Measurements from ENCODE around the gene FBXL4.

Gene FBXL4

DNA sequence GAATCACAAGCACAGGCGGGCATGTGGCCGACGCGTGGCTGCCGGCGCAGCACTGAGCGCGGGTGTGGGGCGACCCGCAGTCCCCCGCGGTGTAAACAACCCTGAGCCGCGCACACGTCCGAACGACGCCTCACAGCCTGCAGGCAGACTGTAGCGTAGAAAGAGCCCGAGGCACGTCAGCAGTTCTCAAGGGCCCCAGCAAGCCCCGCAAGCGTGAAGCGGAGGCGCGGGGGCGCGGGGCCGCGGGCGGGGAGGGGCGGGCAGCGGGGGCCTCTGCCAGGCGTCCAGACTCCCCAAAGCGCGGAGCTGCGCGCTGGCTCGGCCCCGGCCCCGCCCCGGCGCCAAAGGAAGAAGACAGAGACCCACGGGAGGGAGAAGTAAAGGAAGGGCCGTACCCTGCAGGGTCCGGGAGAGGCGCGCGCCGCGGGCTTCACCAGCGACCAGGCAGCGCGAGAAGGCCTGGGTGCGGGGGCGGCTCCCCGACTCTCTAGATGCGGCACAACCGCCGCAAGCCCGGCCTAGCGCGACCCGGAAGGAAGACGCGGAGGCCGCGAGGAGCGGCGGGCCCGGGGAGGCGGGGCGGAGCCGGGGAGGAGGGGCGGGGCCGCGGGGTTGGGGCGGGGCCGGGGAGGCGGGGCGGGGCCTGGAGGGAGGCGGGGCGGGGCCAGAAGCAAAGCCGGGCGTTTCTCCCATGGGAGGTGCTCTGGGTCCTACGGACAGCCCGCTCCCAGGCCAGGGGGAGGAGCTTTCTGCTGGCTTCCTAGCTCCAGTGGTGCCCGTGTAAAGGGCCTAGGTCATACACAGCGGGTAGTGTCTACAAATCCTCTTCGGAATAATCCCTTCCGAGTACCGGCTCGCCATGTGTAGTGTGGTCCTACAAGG lies at the start of gene FBXL4:
FBXL4 (minus strand) TSS at position 536 of the 882 bp plus-strand sequence. CDS start 20,958 bp downstream, outside the sequence.
- DNase-seq, result peak; percentile 74

GRCh38 chr6:98995116-98995515 lies 47.4 kb upstream of the FBXL4 start:
- no peak for DNase-seq

GRCh38 chr6:98992535-98992934 lies 44.8 kb upstream of the FBXL4 start:
- no peak for DNase-seq

DNA sequence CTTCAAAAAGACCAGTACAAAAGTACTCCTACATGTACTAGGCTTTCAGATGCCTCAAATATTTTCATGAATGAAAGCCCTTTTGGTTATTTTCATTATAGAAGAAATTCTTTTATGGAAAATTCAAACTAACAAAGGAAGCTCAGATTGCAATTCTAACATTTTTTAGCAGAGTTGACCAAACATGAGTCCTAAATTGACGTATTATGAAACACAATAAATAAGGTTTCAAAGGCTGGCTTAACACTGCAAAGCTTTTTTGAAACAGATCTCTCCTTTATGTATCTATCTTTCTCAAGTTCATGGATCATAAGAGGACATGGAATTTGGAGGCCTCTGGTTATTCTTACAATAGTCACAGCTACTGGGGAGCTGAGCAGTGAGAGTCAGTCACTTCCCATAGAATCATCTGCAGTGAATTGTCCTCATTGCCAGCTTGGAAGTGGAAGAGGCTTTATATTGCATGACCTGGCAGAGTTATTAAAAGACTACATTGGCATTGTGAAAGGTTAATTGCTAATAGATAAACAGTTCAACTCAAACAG lies 38.4 kb upstream of the FBXL4 start:
- no peak for DNase-seq

- no peak for DNase-seq
Measured at GRCh38 chr6:98985391-98985790, 37.6 kb upstream of the FBXL4 start.

DNA sequence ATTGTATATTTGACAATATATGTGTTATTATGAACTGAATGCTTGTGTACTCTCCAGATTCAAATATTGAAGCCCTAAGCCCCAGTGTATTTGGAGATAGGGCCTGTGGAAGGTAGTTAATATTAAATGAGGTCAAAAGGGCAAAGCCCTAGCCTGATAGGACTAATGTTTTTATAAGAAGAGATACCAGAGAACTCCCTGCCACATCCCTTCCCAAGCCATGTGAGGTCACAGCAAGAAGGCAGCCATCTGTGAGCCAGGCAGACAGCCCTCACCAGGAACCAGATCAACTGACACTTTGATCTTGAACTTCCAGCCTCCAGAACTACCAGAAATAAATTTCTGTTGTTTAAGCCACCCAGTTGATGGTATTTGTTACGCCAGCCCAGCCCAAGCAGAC lies 36.4 kb upstream of the FBXL4 start:
- DNase-seq, result no peak

DNA sequence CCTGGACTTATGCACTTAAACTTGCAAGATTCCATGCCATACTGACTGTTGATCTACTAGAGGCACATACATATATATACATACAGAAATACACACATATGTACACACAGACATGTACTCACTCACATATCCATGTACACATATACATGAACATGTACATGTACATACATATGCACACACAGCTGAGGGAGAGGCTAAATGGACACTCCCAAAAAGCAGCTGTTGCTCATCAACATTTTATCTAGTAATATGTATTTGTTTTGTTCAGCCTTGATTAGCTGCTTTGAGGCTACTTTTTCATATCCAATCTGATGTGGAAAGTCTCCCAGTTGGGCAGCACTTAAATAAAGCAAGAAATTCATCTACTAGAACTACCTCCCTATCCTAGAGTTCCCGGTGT lies 33.7 kb upstream of the FBXL4 start:
- no peak for DNase-seq

DNA sequence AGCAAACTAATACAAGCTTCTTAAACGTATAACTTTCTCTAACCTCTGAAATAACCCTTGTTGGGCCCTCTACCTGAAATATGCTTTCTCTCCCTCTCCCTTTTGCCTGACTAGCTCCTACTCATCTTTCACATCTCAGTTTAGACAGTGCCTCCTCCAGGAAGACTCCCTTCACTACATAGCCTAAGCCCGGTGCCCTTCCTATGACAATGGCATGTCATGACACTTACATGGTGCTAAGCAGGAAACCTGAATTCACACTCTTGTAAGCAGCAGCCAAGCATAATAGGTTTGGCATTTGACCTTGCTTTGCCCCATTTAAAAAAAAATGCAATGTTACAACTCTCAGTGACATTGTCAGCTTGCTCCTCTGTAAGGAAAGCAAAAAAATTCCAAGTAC lies 33.1 kb upstream of the FBXL4 start:
- DNase-seq, result no peak

- DNase-seq, result no peak
Measured at GRCh38 chr6:98977671-98978292, 30.0 kb upstream of the FBXL4 start.

DNA sequence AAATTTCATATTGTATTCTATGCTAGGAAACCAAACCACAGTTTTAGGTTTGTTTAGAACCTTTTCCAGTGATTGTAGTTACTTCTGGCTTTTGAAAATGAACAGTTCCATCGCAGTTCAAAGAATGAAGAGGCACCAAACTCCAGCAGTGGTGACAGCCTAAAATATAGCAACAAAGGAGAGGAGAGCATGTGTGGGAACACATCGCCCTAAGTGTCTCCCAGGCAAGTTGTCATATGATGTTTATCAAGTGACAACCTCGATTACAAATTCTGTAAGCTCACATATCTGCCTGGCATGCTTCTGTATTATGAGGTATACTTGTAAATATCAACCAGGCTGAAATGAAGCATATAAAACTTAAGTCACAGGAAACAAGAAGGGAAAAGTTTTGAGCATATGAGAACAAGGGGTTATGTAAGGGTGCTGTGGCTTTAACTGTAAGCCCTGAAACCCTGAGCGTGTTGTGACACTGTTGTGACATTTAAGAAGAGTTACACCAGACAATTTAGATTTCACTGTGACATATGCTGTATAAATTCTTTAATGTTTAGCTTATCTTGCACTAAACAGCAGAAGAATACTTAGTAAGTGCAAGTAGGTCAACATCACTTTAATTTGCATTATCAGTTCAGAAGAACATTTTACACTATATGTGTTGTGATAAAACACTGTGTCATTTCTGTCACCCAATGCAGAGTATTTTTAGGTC lies 29.1 kb upstream of the FBXL4 start:
- no peak for DNase-seq

- no peak for DNase-seq
Measured at GRCh38 chr6:98975421-98975820, 27.7 kb upstream of the FBXL4 start.

GRCh38 chr6:98974309-98974708 lies 26.6 kb upstream of the FBXL4 start:
- DNase-seq, result no peak

- no peak for DNase-seq
Measured at GRCh38 chr6:98973571-98973970, 25.8 kb upstream of the FBXL4 start.

DNA sequence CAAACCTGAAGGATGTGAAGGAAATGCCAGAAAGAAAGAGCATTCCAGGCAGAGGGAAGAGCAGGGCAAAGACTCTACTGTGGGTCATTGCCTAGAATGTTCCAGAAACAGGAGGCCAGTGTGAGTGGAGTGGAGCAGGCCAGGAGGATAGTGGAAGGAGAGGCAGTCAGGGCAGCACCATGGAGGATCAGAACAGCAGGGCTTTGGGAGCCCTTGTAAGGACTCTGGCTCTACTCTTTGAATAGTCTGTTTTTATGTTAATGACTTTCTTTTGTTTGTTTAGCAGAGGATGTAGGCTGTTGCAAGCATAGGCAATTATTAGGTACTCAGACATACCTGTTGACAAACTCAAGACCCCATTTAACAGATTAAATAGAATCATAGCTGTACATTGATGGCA lies 23.6 kb upstream of the FBXL4 start:
- no peak for DNase-seq

DNA sequence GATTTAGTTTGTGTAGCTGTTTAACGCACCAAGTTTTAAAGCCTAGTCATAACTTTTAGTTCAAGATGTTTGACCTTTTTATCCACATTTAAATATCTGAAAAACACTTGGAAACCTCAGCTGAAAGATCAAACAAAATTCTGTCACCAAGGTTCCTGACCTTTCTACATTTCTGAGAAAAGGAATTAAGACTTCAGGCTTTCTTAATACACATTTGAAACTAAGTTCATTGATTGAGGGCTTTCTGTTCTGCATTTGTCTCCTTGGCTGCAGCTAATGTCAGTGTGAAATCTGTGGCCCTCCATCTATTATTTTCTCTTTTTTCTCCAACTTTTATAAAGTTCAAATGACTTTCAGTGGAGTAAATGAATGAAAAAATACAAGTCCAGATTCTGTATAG lies 22.7 kb upstream of the FBXL4 start:
- DNase-seq, result no peak

DNA sequence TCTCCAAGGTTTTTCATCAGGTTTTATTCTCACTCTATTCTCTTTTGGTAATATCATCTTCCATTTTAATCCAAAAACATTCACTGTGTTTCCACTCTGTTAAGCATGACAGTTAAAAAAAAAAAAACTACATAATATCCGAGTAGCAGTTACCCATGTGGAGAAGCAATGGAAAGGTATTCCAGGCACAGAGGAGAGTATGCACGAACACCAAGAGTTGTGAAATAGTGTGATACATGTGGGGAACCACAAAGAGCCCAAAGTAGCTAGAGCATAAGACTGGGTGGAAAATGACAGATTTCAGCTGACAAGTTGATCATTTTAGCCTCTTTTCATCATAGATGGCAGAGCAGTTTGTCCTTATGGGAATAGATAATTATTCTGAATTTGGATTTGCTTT lies 19.9 kb upstream of the FBXL4 start:
- no peak for DNase-seq

DNA sequence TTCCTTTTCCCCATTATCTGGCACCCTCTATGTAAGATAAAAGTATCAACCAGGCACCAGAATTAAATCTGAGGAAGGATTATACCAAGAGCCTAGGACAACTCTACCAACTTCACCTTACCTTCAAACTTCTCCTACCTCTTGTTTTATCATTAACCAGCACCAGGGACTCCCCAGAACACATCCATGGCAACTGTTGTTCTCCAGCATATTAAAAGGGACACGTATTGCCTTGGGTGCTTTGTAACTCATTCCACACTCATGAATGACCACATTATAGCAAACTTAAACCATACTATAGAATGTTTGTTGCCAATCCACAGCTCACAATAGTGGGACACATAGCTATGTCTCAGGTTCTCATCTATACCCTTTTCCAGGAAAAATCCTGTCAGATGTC lies 11.9 kb upstream of the FBXL4 start:
- DNase-seq, result no peak

- DNase-seq, result no peak
Measured at GRCh38 chr6:98958776-98959175, 11.0 kb upstream of the FBXL4 start.

DNA sequence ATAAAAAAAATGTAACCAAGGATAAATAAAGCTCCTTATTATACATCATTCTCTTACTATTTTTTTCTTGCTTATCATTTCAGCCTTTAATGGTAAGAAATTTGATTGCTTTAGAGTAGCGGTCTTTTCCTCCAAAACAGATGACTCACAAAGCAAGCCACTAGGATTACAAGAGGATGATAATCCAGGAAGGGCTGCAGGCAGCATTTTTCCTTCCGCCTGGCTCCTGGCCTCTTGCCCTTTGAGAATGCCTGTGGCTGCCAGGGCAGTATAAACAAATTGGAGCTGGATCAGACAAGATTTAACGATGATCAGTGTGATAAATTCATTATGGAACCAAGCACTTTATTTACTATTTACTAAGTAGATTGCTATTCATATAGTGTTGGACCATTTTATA lies 9.7 kb upstream of the FBXL4 start:
- no peak for DNase-seq

GRCh38 chr6:98949589-98949988 lies 1.8 kb upstream of the FBXL4 start:
- no peak for DNase-seq

- peak; percentile 6 for DNase-seq
Measured at GRCh38 chr6:98946879-98947410, 801 bp downstream of the FBXL4 start.

DNA sequence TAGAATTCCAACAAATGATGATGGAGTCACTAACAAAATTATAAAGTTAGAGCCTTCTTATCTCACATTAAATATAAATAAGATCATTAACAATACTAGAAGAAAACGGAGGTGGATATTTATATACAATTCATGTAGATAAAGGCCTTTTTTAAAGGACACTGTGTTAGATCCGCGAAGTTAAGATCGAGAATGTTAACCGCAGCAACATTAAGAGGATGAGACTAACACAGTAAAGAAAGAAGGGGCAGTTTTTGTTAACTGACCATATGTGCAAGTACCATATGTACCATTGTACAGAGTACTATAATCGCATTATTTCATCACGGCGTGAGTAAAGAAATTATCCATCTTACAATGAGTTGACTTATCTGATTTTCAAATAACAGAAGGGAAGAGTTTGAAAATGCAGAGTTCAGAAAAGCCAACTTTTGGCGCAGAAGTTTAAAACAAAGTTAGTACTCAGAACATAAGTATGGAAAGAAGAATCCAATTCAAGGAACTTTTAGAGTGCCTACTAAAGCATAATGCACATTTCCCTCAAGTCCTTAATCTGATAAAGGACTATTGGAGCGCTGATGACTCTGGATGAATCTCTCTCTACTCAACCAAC lies 1.4 kb downstream of the FBXL4 start:
- no peak for DNase-seq

All from activated T-cell treated with anti-CD3 and anti-CD28 coated beads for 4 hours (primary cell).